Endodermal cell (in vitro differentiated cells): ENCODE results near the gene HAO1. TPM values are rescaled to one million over a fixed set of nuclear protein-coding genes. Genes with fewer than 3 reads are reported as not detected.

Experiments
- DNase-seq: peaks from one replicate; pipeline ENCODE4 v3.0.0-alpha.2; 2017
- H3K27ac ChIP-seq: 2 replicates; pipeline ENCODE4 v1.5.1; 2013; ENCODE audit warnings: mild to moderate bottlenecking, low read depth, low read length, moderate library complexity
- H3K27me3 ChIP-seq: 2 replicates; pipeline ENCODE4 v1.6.1; 2013; ENCODE audit warnings: mild to moderate bottlenecking, low read length, moderate library complexity; ENCODE audit not compliant: insufficient read depth, control insufficient read depth, poor library complexity, severe bottlenecking
- H3K36me3 ChIP-seq: 2 replicates; pipeline ENCODE4 v1.7.0; 2013; ENCODE audit warnings: mild to moderate bottlenecking, low read length, moderate library complexity; ENCODE audit not compliant: control insufficient read depth, insufficient read depth
- H3K4me1 ChIP-seq: one replicate; pipeline ENCODE4 v1.7.0; 2013; ENCODE audit warnings: low read length; ENCODE audit not compliant: control insufficient read depth, insufficient read depth
- H3K4me3 ChIP-seq: 2 replicates; pipeline ENCODE4 v1.5.1; 2013; ENCODE audit warnings: mild to moderate bottlenecking, low read length, moderate library complexity
- H3K9ac ChIP-seq: 2 replicates; pipeline ENCODE4 v1.6.1; 2013; ENCODE audit warnings: mild to moderate bottlenecking, low read length, moderate library complexity; ENCODE audit not compliant: poor library complexity, severe bottlenecking; ENCODE audit errors: extremely low read depth
- H3K9me3 ChIP-seq: 2 replicates; pipeline ENCODE4 v1.6.1; 2013; ENCODE audit warnings: mild to moderate bottlenecking, low read length, moderate library complexity; ENCODE audit not compliant: control insufficient read depth
- H3K27ac Mint-ChIP-seq: 2 replicates; pipeline ENCODE4 v1.8.0; 2020; ENCODE audit warnings: mixed read lengths
- H3K27me3 Mint-ChIP-seq: 2 replicates; pipeline ENCODE4 v1.8.0; 2021; ENCODE audit warnings: mild to moderate bottlenecking, mixed read lengths; ENCODE audit not compliant: insufficient read depth
- H3K36me3 Mint-ChIP-seq: 2 replicates; pipeline ENCODE4 v1.8.0; 2020; ENCODE audit warnings: low read depth, mixed read lengths
- H3K4me1 Mint-ChIP-seq: 2 replicates; pipeline ENCODE4 v1.8.0; 2020; ENCODE audit warnings: mixed read lengths
- H3K4me3 Mint-ChIP-seq: 2 replicates; pipeline ENCODE4 v1.8.0; 2020; ENCODE audit warnings: mild to moderate bottlenecking, moderate library complexity, mixed read lengths
- H3K9me3 Mint-ChIP-seq: 2 replicates; pipeline ENCODE4 v1.8.0; 2020; ENCODE audit warnings: mild to moderate bottlenecking, mixed read lengths
- CTCF ChIP-seq: fragments of 200-600 bp; sonication (generic); conservative IDR thresholded peaks from 2 replicates; pipeline ENCODE4 v1.5.0; 2021; ENCODE audit warnings: antibody characterized with exemption, mild to moderate bottlenecking
- WGBS, 2 experiments: methylation state at CpG; one replicate each; pipeline versions ENCODE4 v1.1.5 to v1.1.7; 2013; ENCODE audit warnings: missing lambda C conversion rate in 2 of 2, mixed read lengths in 1 of 2; ENCODE audit not compliant: insufficient coverage in 1 of 2, insufficient read length in 1 of 2; 5-methylcytosine and 5-hydroxymethylcytosine counted together
- total RNA-seq, 2 donors: library from RNA; stranded (reverse); fragmentation: NEBNext Ultra II Directional in 1 of 2; extraction: Animal tissue kit (Norgen Biotek cat#: 25700) in 1 of 2; gene quantifications; 2 replicates in 1 of 2; 3 replicates in 1 of 2; pipeline ENCODE4 v1.2.1, GENCODE V29; 2021

HAO1 gene
- total RNA-seq, 2 donors from 2014 or later: not detected

DNA sequence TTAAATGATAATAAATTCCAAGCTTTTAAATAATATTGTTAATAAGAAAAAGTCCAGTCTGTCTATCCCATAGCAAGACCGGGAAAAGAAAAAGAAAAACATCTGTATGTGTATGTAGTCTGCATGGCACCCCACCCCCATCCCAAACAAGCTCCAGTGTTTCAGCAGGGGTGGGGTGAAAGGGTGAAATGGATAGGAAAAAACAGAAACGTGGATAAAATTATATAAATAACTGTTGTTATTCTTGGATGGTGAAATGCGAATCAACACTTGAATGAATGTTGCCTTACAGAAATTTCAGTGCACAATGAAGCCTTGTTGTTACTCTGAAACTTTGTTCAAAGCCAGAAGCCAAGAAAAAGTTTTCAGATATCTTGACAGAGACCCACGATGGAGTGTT lies 31.4 kb downstream of the HAO1 start:
- H3K27ac Mint-ChIP-seq: no peak overlapping the region
- Histone ChIP-seq H3K36me3 (no peaks in the 10 kb centered on the region), H3K27me3 (no peaks in the 10 kb centered on the region), H3K9me3 (no peaks in the 10 kb centered on the region), H3K4me3 (no peak overlapping the region), H3K27ac (no peak overlapping the region), H3K4me1 (no peaks in the 10 kb centered on the region), H3K9ac (no peak overlapping the region)
- H3K9me3 Mint-ChIP-seq: no peaks in the 10 kb centered on the region
- no peak for DNase-seq
- WGBS, 2 experiments: 76 to 88% methylated on average over 2 to 3 of the region's 4 CpGs
- no peak for TF ChIP-seq CTCF
- no peaks in the 10 kb centered on the region for H3K4me1 Mint-ChIP-seq
- H3K4me3 Mint-ChIP-seq: no peak overlapping the region
- H3K36me3 Mint-ChIP-seq: no peaks in the 10 kb centered on the region
- no peaks in the 10 kb centered on the region for H3K27me3 Mint-ChIP-seq

DNA sequence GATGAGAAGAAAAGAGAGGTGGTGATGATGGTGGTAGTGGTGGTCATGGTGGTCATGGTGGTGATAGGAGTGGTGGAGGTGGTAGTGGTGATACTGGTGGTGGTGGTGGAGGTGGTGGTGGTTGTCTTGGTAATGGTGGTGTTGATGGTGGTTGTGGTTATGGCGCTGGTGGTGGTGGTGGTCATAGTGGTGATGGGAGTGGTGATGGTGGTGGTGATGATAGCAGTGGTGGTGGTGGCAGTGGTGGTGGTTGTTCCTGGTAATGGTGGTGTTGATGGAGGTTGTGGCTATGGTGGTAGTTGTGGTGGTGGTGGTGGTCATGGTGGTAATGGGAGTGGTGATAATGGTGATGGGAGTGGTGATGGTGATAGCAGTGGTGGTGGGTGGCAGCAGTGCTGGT lies 36.8 kb downstream of the HAO1 start:
- 86% methylated on average over 1 of the region's 1 CpG; no CpG with 5 or more reads in 1 of the 2 experiments for WGBS, 2 experiments
- H3K27me3 Mint-ChIP-seq: no peaks in the 10 kb centered on the region

DNA sequence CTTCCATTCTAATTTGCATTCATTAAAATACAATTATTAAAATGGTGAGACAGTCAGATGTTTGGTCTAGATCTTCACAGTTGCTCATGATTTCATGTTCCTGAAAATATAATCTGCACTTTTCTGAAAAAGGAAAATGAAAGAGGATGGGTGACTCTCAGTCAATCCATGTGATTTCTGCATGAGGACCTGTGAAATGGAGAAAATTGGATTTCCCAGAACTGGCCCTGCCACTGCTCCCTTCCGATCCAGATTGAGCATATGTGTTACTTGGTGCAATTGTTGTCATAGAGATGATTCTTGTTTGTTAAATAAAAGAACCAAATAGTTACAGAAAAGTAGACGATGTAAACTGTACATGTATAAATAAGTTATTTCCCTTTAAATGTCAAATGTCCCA lies 37.4 kb downstream of the HAO1 start:
- H3K36me3 Mint-ChIP-seq: no peaks in the 10 kb centered on the region
- 88% methylated on average over 1 of the region's 2 CpGs; no CpG with 5 or more reads in 1 of the 2 experiments for WGBS, 2 experiments
- no peak overlapping the region for H3K9ac ChIP-seq

More for the DNA sequence above, 36.8 kb downstream of the HAO1 start:
- Histone ChIP-seq H3K9ac (no peak overlapping the region), H3K4me3 (no peak overlapping the region), H3K27me3 (no peaks in the 10 kb centered on the region), H3K9me3 (no peaks in the 10 kb centered on the region), H3K27ac (no peak overlapping the region), H3K4me1 (no peaks in the 10 kb centered on the region), H3K36me3 (no peaks in the 10 kb centered on the region)
- H3K4me1 Mint-ChIP-seq: no peaks in the 10 kb centered on the region
- H3K9me3 Mint-ChIP-seq: no peaks in the 10 kb centered on the region
- H3K4me3 Mint-ChIP-seq: no peak overlapping the region
- TF ChIP-seq CTCF: no peak
- no peak for DNase-seq
- no peaks in the 10 kb centered on the region for H3K36me3 Mint-ChIP-seq
- no peak overlapping the region for H3K27ac Mint-ChIP-seq

More for the DNA sequence above, 37.4 kb downstream of the HAO1 start:
- no peak overlapping the region for H3K27ac Mint-ChIP-seq
- H3K4me1 Mint-ChIP-seq: no peaks in the 10 kb centered on the region
- TF ChIP-seq CTCF: no peak
- Histone ChIP-seq H3K9me3 (no peaks in the 10 kb centered on the region), H3K4me3 (no peak overlapping the region), H3K27ac (no peak overlapping the region), H3K36me3 (no peaks in the 10 kb centered on the region), H3K4me1 (no peaks in the 10 kb centered on the region), H3K27me3 (no peaks in the 10 kb centered on the region)
- no peaks in the 10 kb centered on the region for H3K9me3 Mint-ChIP-seq
- no peak for DNase-seq
- H3K27me3 Mint-ChIP-seq: no peaks in the 10 kb centered on the region
- no peak overlapping the region for H3K4me3 Mint-ChIP-seq
